ENCODE measurements around the gene MRPL41.
"Not testable (repeated sequence)": the region's sequence is repeated elsewhere in the genome, so short reads cannot be mapped to it uniquely, and the experiment has no call there.

Gene MRPL41

GRCh38 chr9:137551264-137552021 is at the start of gene MRPL41:
TSS of gene MRPL41 (plus strand) at chr9:137551879. CDS start at chr9:137552082, 203 bp downstream.
- peak; percentile 85 for DNase-seq (ENCODE audit: low spot score)

GRCh38 chr9:137502008-137502911 is 49.4 kb upstream of the MRPL41 start:
- DNase-seq (ENCODE audit: low spot score), result no peak

GRCh38 chr9:137504432-137504777 is 47.3 kb upstream of the MRPL41 start:
- no peak for DNase-seq (ENCODE audit: low spot score)

GRCh38 chr9:137505421-137506140 is 46.1 kb upstream of the MRPL41 start:
- no peak for DNase-seq (ENCODE audit: low spot score)

GRCh38 chr9:137506274-137506673 is 45.4 kb upstream of the MRPL41 start:
- DNase-seq (ENCODE audit: low spot score), result no peak

GRCh38 chr9:137506702-137507171 is 44.9 kb upstream of the MRPL41 start:
- no peak for DNase-seq (ENCODE audit: low spot score)

GRCh38 chr9:137509198-137509597 is 42.5 kb upstream of the MRPL41 start:
- DNase-seq (ENCODE audit: low spot score), result no peak

GRCh38 chr9:137511126-137511525 is 40.6 kb upstream of the MRPL41 start:
- not testable (repeated sequence) for DNase-seq (ENCODE audit: low spot score)

- no peak for DNase-seq (ENCODE audit: low spot score)
Measured at GRCh38 chr9:137511758-137512463, 39.8 kb upstream of the MRPL41 start.

- not testable (repeated sequence) for DNase-seq (ENCODE audit: low spot score)
Measured at GRCh38 chr9:137513136-137513535, 38.5 kb upstream of the MRPL41 start.

GRCh38 chr9:137513801-137514570 is 37.7 kb upstream of the MRPL41 start:
- DNase-seq (ENCODE audit: low spot score), result not testable (repeated sequence)

- no peak for DNase-seq (ENCODE audit: low spot score)
Measured at GRCh38 chr9:137514691-137515337, 36.9 kb upstream of the MRPL41 start.

GRCh38 chr9:137515338-137515724 is 36.3 kb upstream of the MRPL41 start:
- DNase-seq (ENCODE audit: low spot score), result no peak

- DNase-seq (ENCODE audit: low spot score), result no peak
Measured at GRCh38 chr9:137516144-137516917, 35.3 kb upstream of the MRPL41 start.

- not testable (repeated sequence) for DNase-seq (ENCODE audit: low spot score)
Measured at GRCh38 chr9:137518661-137519459, 32.8 kb upstream of the MRPL41 start.

GRCh38 chr9:137519553-137519952 is 32.1 kb upstream of the MRPL41 start:
- no peak for DNase-seq (ENCODE audit: low spot score)

GRCh38 chr9:137520614-137521404 is 30.9 kb upstream of the MRPL41 start:
- DNase-seq (ENCODE audit: low spot score), result no peak

All from CD4-positive, alpha-beta T cell treated with Interleukin-6 at 100 ng/mL for 8 hours (primary cell).